RWPE2 (cell line): ENCODE measurements around the gene FNDC10.

ENCODE experiments used
- ATAC-seq: fragments of 200-7000 bp; cut with Tn5 transposase; 3 replicates; pipeline ENCODE4 v1.9.1; 2021; ENCODE audit warnings: low read depth
- DNase-seq: peaks from one replicate; pipeline ENCODE4 v3.0.0-alpha.2; 2020; ENCODE audit warnings: low spot score
- H3K27ac ChIP-seq: fragments of 450-650 bp; 2 replicates; pipeline ENCODE4 v1.5.1; 2017; ENCODE audit warnings: mild to moderate bottlenecking; ENCODE audit not compliant: poor library complexity, severe bottlenecking
- H3K27me3 ChIP-seq: fragments of 250-450 bp; sonication (Bioruptor Pico); 2 replicates; pipeline ENCODE4 v1.5.1; 2021; ENCODE audit warnings: mild to moderate bottlenecking, moderate library complexity; ENCODE audit not compliant: insufficient read depth, poor library complexity, severe bottlenecking
- H3K36me3 ChIP-seq: fragments of 250-450 bp; sonication (Bioruptor Pico); 2 replicates; pipeline ENCODE4 v1.5.1; 2020; ENCODE audit warnings: low read depth, mild to moderate bottlenecking, moderate library complexity
- H3K4me1 ChIP-seq: fragments of 250-450 bp; sonication (Bioruptor Pico); 2 replicates; pipeline ENCODE4 v1.5.1; 2021; ENCODE audit warnings: mild to moderate bottlenecking, moderate library complexity; ENCODE audit not compliant: insufficient read depth, poor library complexity, severe bottlenecking
- H3K4me3 ChIP-seq: fragments of 250-450 bp; sonication (Bioruptor Pico); 2 replicates; pipeline ENCODE4 v1.5.1; 2021; ENCODE audit warnings: mild to moderate bottlenecking, moderate library complexity; ENCODE audit not compliant: severe bottlenecking
- H3K9me3 ChIP-seq: fragments of 250-450 bp; sonication (Bioruptor Pico); 2 replicates; pipeline ENCODE4 v1.5.1; 2021; ENCODE audit warnings: mild to moderate bottlenecking, moderate library complexity; ENCODE audit not compliant: severe bottlenecking
- TF ChIP-seq, protein P1 (sequence below): fragments of 450-650 bp; IDR thresholded peaks from one replicate; pipeline ENCODE4 v1.5.1; 2017; ENCODE audit warnings: mild to moderate bottlenecking, moderate library complexity; ENCODE audit not compliant: poor library complexity, severe bottlenecking

Gene FNDC10

DNA sequence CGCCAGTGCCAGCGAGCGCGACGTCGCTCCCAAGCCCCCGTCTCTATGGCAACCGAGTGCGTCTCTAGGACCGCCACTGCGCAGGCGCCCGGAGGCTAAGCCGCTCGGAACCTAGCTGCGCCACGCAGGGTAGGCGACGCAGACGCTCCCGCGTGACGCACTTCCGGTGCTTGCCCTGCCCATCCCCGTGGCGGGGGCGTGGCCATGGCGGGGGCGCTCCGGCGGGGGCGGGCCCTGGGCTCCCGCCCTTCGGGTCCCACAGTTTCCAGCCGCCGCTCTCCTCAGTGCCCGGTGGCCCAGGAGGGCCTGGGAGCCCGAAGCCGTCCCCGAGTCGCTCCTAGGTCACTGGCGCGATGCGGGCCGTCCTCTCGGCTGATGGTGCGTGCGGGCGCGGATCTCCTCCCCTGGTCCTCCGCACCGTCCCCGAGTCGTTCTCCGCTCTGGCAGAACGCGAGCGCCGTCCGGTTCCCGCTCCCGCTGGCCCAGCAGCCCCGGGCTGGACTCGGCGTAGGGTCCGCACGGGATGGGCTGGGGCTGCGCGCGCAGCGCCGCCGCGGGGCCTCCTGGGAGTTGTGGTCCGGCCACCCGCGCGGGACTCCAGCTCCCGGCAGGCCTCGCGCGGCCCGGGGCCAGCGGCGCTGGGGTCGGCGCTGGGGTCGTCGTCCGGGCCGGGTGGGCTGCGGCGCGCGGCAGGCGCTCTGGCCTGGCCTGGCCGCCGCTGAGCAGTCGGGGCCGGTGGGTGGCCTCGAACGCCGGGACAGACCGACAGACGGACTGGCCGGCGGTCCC is 15.5 kb upstream of the FNDC10 start, which contains the start of gene MIB2:
Gene MIB2 (plus strand): TSS at position 245 of the 789 bp plus-strand sequence. CDS start 7,953 bp downstream, outside the sequence.
- Histone ChIP-seq H3K27me3 (no peaks in the 10 kb centered on the region), H3K4me1 (no peaks in the 10 kb centered on the region)
- ATAC-seq = peak; percentile 81

DNA sequence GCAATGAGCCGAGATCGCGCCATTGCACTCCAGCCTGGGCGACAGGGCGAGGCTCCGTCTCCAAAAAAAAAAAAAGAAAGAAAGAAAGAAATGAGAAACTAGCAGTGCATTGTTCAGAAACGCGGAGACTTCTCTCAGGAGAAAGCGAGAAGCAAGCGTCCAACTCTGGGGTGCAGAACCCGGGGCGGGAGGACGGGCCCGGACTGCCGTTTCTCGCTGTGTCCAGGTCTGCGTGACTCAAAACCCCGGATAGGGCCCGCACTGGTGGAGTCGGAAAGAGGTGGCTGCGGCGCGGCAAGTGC is 15.0 kb upstream of the FNDC10 start:
- Histone ChIP-seq H3K4me1 (no peaks in the 10 kb centered on the region), H3K36me3 (no peaks in the 10 kb centered on the region), H3K27ac (peak overlapping the region; percentile 83), H3K9me3 (no peaks in the 10 kb centered on the region), H3K27me3 (no peaks in the 10 kb centered on the region), H3K4me3 (peak overlapping the region; percentile 83)
- TF ChIP-seq, protein P1, sequence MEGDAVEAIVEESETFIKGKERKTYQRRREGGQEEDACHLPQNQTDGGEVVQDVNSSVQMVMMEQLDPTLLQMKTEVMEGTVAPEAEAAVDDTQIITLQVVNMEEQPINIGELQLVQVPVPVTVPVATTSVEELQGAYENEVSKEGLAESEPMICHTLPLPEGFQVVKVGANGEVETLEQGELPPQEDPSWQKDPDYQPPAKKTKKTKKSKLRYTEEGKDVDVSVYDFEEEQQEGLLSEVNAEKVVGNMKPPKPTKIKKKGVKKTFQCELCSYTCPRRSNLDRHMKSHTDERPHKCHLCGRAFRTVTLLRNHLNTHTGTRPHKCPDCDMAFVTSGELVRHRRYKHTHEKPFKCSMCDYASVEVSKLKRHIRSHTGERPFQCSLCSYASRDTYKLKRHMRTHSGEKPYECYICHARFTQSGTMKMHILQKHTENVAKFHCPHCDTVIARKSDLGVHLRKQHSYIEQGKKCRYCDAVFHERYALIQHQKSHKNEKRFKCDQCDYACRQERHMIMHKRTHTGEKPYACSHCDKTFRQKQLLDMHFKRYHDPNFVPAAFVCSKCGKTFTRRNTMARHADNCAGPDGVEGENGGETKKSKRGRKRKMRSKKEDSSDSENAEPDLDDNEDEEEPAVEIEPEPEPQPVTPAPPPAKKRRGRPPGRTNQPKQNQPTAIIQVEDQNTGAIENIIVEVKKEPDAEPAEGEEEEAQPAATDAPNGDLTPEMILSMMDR = no peak
- ATAC-seq (no peak), DNase-seq (no peak)

More for the DNA sequence above, 15.5 kb upstream of the FNDC10 start, which contains the start of gene MIB2:
- peak; percentile 95 for DNase-seq
- TF ChIP-seq, protein P1 = no peak
- Histone ChIP-seq H3K4me3 (peak within 1 kb of the TSS; percentile 83), H3K36me3 (no peaks in the 10 kb centered on the region), H3K27ac (peak within 1 kb of the TSS; percentile 83), H3K9me3 (no peaks in the 10 kb centered on the region)

- H3K4me3 ChIP-seq = peak overlapping the region; percentile 83
- no peaks in the 10 kb centered on the region for H3K27me3 ChIP-seq
- peak overlapping the region; percentile 83 for H3K27ac ChIP-seq
- H3K4me1 ChIP-seq = no peaks in the 10 kb centered on the region
- ATAC-seq (peak; percentile 4; the same call in 1 of the 3 replicates), DNase-seq (no peak)
- TF ChIP-seq, protein P1 = no peak
- no peaks in the 10 kb centered on the region for H3K36me3 ChIP-seq
- no peaks in the 10 kb centered on the region for H3K9me3 ChIP-seq
These were observed 14.4 kb upstream of the FNDC10 start for GRCh38 chr1:1614204-1614953.

- DNase-seq (no peak), ATAC-seq (no peak)
- H3K36me3 ChIP-seq = no peaks in the 10 kb centered on the region
- H3K4me1 ChIP-seq = no peaks in the 10 kb centered on the region
- H3K9me3 ChIP-seq = no peaks in the 10 kb centered on the region
- no peak overlapping the region for H3K4me3 ChIP-seq
- H3K27ac ChIP-seq = peak overlapping the region; percentile 83
- TF ChIP-seq, protein P1 = no peak
- H3K27me3 ChIP-seq = no peaks in the 10 kb centered on the region
These were observed 13.7 kb upstream of the FNDC10 start for GRCh38 chr1:1613509-1614082.
